PFSK-1 (cell line): ENCODE data around the gene TP53TG5.

ENCODE experiments used
- POLR2AphosphoS5 ChIP-seq: IDR thresholded peaks from 2 replicates; pipeline ENCODE4 v1.6.1; 2012; ENCODE audit warnings: low read depth, mild to moderate bottlenecking, control low read depth, low read length, moderate library complexity
- REST ChIP-seq, 2 experiments: IDR thresholded peaks; 2 replicates each; pipeline versions ENCODE4 v1.6.1 to v1.8.0; 2011 to 2012; ENCODE audit warnings: low read depth in 2 of 2, low read length in 2 of 2, control low read depth in 1 of 2, inconsistent platforms in 1 of 2, mild to moderate bottlenecking in 1 of 2, moderate library complexity in 1 of 2; ENCODE audit not compliant: insufficient read depth in 1 of 2
- TAF1 ChIP-seq: IDR thresholded peaks from 2 replicates; pipeline ENCODE4 v1.6.1; 2012; ENCODE audit warnings: low read length, control low read depth, borderline replicate concordance; ENCODE audit not compliant: insufficient read depth

- TF ChIP-seq POLR2AphosphoS5 = no peak
- TF ChIP-seq TAF1 = no peak
- no peak for TF ChIP-seq REST (IDR thresholded peaks at IDR 0.05; ENCODE audit: insufficient read depth in 1 of 2, low read depth in 2 of 2, low read length in 2 of 2)
Measured at GRCh38 chr20:45323731-45324130, 54.4 kb downstream of the TP53TG5 start.
